Fibroblast of skin of right quadriceps (primary cell): Measurements from ENCODE around the gene GPC5.
"Not testable (repeated sequence)": the region's sequence is repeated elsewhere in the genome, so short reads cannot be mapped to it uniquely, and the experiment has no call there.

Source experiments
- DNase-seq: peaks from one replicate; pipeline ENCODE4 v3.0.0-alpha.2; 2013

The GPC5 gene

GRCh38 chr13:91398413-91399188, at the start of gene GPC5:
TSS of gene GPC5 (plus strand) at chr13:91398621.
- DNase-seq, result peak; percentile 59

- DNase-seq, result peak; percentile 83
Observed at GRCh38 chr13:91348906-91349435, 49.5 kb upstream of the GPC5 start.

- no peak for DNase-seq
Observed at GRCh38 chr13:91349992-91350911, 48.2 kb upstream of the GPC5 start.

- no peak for DNase-seq
Observed at GRCh38 chr13:91351123-91351522, 47.3 kb upstream of the GPC5 start.

- no peak for DNase-seq
Observed at GRCh38 chr13:91351980-91352379, 46.4 kb upstream of the GPC5 start.

GRCh38 chr13:91352891-91353290, 45.5 kb upstream of the GPC5 start:
- not testable (repeated sequence) for DNase-seq

GRCh38 chr13:91353494-91353893, 44.9 kb upstream of the GPC5 start:
- no peak for DNase-seq

GRCh38 chr13:91355099-91355825, 43.2 kb upstream of the GPC5 start:
- no peak for DNase-seq

- DNase-seq, result no peak
Observed at GRCh38 chr13:91355826-91356710, 42.4 kb upstream of the GPC5 start.

GRCh38 chr13:91356919-91357612, 41.4 kb upstream of the GPC5 start:
- no peak for DNase-seq

GRCh38 chr13:91357613-91358386, 40.6 kb upstream of the GPC5 start:
- DNase-seq, result no peak

- no peak for DNase-seq
Observed at GRCh38 chr13:91358387-91358782, 40.0 kb upstream of the GPC5 start.

GRCh38 chr13:91359111-91359510, 39.3 kb upstream of the GPC5 start:
- no peak for DNase-seq

GRCh38 chr13:91359631-91360030, 38.8 kb upstream of the GPC5 start:
- DNase-seq, result no peak

GRCh38 chr13:91360246-91360751, 38.1 kb upstream of the GPC5 start:
- DNase-seq, result no peak

- DNase-seq, result no peak
Observed at GRCh38 chr13:91361755-91362271, 36.6 kb upstream of the GPC5 start.

- DNase-seq, result no peak
Observed at GRCh38 chr13:91362908-91363307, 35.5 kb upstream of the GPC5 start.

GRCh38 chr13:91368101-91368500, 30.3 kb upstream of the GPC5 start:
- DNase-seq, result no peak

- DNase-seq, result peak; percentile 76
Observed at GRCh38 chr13:91368676-91369440, 29.6 kb upstream of the GPC5 start.
